Measurements from ENCODE around the gene SYCP2L. TPM values are rescaled to one million over a fixed set of nuclear protein-coding genes. Genes with fewer than 3 reads are reported as not detected.
"Not testable (repeated sequence)": the region's sequence is repeated elsewhere in the genome, so short reads cannot be mapped to it uniquely, and the experiment has no call there.

The SYCP2L gene
- total and polyA plus RNA-seq, 2 donors (not counting 3 experiments of a cell fraction or from before 2014, with no cell fraction given), result not detected

- Histone ChIP-seq H3K27ac (ENCODE audit: insufficient read depth, low read depth, low read length) (no peak overlapping the region), H3K79me2 (ENCODE audit: control insufficient read depth, insufficient read depth, low read length) (no peaks in the 10 kb centered on the region), H3K27me3 (ENCODE audit: control insufficient read depth in 2 of 2, insufficient read depth in 2 of 2, low read length in 2 of 2) (peaks cover 0 to 2% of the 10 kb centered on the region in 2 experiments), H4K20me1 (replicated peaks; ENCODE audit: control insufficient read depth, extremely low read depth, insufficient read depth, low read length) (no peaks in the 10 kb centered on the region), H3K36me3 (ENCODE audit: control insufficient read depth in 2 of 2, extremely low read depth in 1 of 2, insufficient read depth in 2 of 2, low read length in 2 of 2) (no peaks in the 10 kb centered on the region), H3K9me3 (replicated peaks; ENCODE audit: control insufficient read depth, insufficient read depth, low read length) (no peaks in the 10 kb centered on the region), H3K4me3 (replicated peaks in 1 of 3; ENCODE audit: insufficient read depth in 1 of 3, low read depth in 1 of 3, low read length in 3 of 3) (no peak overlapping the region), H3K9me1 (replicated peaks; ENCODE audit: control insufficient read depth, extremely low read depth, insufficient read depth, low read length) (no peaks in the 10 kb centered on the region), H2AFZ (ENCODE audit: low read depth, low read length) (no peak overlapping the region), H3K4me1 (ENCODE audit: control insufficient read depth, extremely low read depth, insufficient read depth, low read length) (no peaks in the 10 kb centered on the region), H3K9ac (replicated peaks; ENCODE audit: extremely low read depth, insufficient read depth, low read length) (no peak overlapping the region), H3K4me2 (ENCODE audit: insufficient read depth, low read length) (no peak overlapping the region)
- CTCF ChIA-PET, result interaction anchor here (1.1 to 2.1 kb wide), 3 partner anchors 27 to 88 kb away, joined by 3 to 12 read pairs (median 5); no protein-coding TSS in a partner anchor
- no peak for DNase-seq (ENCODE audit: low read depth, low spot score)
- intact Hi-C loops (cut with micrococcal nuclease) (no loop called here), dilution Hi-C loops (cut with MboI; ENCODE audit: extremely low pct_ligation_motif_present, low sequenced_read_pairs) (no loop called here)
- POLR2A ChIA-PET, result no interaction called here
- FAIRE-seq, result no peak
- BruUV-seq (replicated peaks), result no TSS peak
- no peak for TF ChIP-seq FOS (IDR thresholded peaks at IDR 0.05; ENCODE audit: borderline replicate concordance, insufficient read depth, low read length)
- no peak for TF ChIP-seq POLR2AphosphoS5 (IDR thresholded peaks at IDR 0.05; ENCODE audit: insufficient read depth, low read depth, low read length)
- no peak for TF ChIP-seq MYC (IDR thresholded peaks at IDR 0.05; ENCODE audit: low read depth, low read length)
- no peak for TF ChIP-seq POLR2A (IDR thresholded peaks at IDR 0.05; ENCODE audit: low read depth, low read length)
Measured at GRCh38 chr6:10981409-10981808, 94.6 kb downstream of the SYCP2L start.

GRCh38 chr6:10984959-10985358, 98.1 kb downstream of the SYCP2L start:
- DNase-seq (ENCODE audit: low read depth, low spot score); FAIRE-seq; H2AFZ ChIP-seq (ENCODE audit: low read depth, low read length); H3K79me2 ChIP-seq (ENCODE audit: control insufficient read depth, insufficient read depth, low read length); H3K4me2 ChIP-seq (ENCODE audit: insufficient read depth, low read length); H3K27ac ChIP-seq (ENCODE audit: insufficient read depth, low read depth, low read length); H3K9ac ChIP-seq (replicated peaks; ENCODE audit: extremely low read depth, insufficient read depth, low read length); H3K9me1 ChIP-seq (replicated peaks; ENCODE audit: control insufficient read depth, extremely low read depth, insufficient read depth, low read length); H3K27me3 ChIP-seq (ENCODE audit: control insufficient read depth in 2 of 2, insufficient read depth in 2 of 2, low read length in 2 of 2); POLR2A ChIA-PET; H3K4me1 ChIP-seq (ENCODE audit: control insufficient read depth, extremely low read depth, insufficient read depth, low read length); H3K36me3 ChIP-seq (ENCODE audit: control insufficient read depth in 2 of 2, extremely low read depth in 1 of 2, insufficient read depth in 2 of 2, low read length in 2 of 2); CTCF ChIA-PET; H3K4me3 ChIP-seq (replicated peaks in 1 of 3; ENCODE audit: insufficient read depth in 1 of 3, low read depth in 1 of 3, low read length in 3 of 3); dilution Hi-C loops (cut with MboI; ENCODE audit: extremely low pct_ligation_motif_present, low sequenced_read_pairs); BruUV-seq (replicated peaks); intact Hi-C loops (cut with micrococcal nuclease); H4K20me1 ChIP-seq (replicated peaks; ENCODE audit: control insufficient read depth, extremely low read depth, insufficient read depth, low read length); H3K9me3 ChIP-seq (replicated peaks; ENCODE audit: control insufficient read depth, insufficient read depth, low read length): not testable (repeated sequence)
